Medulla oblongata (tissue), 1 donor: ENCODE measurements around the gene LRP3.
A peak's percentile ranks its signal among the peaks of the same experiment; 100 is the strongest.

ENCODE experiments used
- DNase-seq: peaks from one replicate; pipeline ENCODE4 v3.0.0-alpha.2; 2015; ENCODE audit errors: extremely low spot score

The LRP3 gene

DNA sequence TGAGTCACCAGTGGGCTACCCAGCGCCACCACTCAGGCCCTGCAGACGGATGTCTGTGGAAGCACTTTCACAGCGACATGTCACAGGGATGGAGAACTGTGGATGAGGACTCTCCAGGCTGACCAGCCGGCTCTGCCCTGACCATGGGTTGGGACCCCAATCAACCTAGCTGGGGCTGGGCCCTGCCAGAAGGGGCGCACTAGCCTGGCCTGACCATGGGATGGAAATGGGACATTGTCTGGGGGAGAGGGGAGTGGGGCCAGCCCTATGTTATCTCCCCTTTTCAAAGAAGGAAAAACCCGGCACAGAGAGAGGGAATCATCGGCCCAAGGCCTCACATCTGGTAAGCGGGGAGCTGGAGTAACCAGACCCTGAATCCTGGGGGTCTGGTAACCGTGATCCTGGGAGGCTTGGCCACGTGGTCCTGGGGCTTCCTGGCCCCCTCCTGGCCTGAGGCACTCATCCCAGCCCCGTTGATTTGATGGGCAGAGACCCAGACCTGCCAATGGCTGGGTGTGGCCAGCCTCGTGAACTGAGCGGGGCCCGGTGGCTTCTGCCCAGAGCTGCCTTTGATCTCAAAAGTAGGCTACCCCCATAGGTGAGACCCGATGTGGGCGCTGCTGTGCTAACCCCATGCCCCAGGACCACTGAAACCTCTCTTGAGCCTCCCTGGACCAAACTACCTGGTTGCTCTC is 42.7 kb downstream of the LRP3 start:
- no peak for DNase-seq

DNA sequence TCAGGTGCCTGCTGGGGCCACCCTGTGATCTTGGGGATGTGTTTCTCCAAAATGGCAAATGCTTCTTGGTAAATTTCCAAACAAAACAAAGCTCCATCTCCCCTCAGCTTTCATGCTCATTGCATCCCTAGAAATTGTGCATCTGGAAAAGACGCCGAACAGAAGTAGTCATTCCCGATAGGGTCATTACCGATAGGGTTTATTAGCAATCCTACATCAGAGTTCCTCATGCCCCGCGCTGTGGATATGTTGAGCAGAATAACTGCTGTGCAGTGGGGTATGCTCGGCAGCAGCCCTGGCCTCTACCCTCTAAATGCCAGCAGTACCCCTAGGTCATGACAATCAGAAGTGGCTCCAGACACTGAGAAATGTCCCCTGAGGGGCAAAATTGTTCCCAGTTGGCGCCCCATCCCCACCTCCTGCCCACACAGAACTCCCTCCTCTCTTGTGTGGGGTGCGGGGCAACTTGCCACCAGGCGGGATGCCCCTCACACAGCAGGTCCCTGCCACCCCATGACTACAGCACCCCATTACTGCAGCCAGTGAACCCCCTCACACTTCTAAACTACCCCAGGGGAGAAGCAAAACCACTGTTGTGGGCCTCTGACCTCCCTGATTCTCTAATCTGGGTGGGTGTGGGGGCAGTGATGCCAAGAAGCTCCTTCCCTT is 44.5 kb downstream of the LRP3 start:
- no peak for DNase-seq

DNA sequence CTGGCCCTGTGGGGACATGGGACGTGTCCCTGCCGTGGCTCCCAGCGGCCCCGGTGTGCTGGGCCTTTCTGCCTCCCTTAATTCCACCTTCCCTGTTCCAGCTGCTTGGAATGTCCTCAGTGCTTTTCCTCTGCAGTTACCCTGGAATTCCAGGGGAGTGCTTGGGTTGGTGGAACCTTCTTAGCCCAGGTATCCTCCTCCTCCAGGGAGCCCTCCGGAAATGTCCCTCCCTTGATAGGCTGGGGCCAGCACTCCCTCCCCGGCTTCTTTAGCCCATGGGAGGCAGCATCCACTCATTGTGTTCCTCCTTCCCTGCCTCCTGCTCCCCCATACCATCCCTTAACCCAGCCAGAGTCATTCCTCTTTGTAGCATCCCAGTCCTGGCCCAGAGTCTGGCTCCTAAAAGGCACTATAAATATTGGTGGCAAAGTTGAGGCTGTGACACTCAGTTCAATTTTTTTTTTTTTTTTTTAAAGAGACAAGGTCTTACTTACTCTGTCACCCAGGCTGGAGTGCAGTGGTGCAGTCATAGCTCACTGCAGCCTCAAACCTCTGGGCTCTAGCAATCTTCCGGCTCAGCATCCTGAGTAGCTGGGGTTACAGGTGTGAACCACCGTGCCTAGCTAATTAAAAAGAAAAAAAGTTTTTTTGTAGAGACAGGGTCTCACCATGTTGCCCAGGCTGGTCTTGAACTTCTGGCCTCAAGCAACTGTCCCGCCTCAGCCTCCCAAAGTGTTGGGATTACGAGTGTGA is 45.3 kb downstream of the LRP3 start:
- DNase-seq: no peak

DNA sequence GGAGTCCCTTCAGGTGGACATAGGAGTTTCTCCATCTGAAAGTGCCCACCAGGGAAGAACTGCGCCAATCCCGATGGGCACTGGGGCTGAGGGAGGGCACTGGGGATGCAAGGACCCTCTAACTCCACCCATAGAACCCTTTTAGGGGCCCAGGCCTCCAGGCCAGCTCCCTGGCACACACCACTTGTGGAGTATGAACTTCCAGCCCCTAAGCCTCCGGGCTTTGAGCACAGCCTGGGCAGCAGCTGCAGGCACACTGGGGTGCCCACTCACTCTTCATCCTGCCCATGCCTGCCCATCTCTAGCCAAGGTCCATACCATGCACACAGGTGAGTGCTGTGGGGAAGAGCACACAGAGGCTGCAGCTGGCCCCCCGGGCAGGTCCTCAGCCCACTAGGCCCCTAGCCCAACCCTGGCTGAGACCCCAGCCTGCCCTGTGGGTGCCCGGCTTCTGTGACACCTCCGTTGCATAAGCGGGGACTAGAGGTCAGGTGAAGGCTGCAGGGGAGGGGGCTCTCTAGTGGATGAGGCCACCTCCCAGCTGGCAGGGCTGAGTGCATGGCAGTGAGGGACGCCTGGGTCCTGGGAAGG is 46.1 kb downstream of the LRP3 start:
- no peak for DNase-seq

DNA sequence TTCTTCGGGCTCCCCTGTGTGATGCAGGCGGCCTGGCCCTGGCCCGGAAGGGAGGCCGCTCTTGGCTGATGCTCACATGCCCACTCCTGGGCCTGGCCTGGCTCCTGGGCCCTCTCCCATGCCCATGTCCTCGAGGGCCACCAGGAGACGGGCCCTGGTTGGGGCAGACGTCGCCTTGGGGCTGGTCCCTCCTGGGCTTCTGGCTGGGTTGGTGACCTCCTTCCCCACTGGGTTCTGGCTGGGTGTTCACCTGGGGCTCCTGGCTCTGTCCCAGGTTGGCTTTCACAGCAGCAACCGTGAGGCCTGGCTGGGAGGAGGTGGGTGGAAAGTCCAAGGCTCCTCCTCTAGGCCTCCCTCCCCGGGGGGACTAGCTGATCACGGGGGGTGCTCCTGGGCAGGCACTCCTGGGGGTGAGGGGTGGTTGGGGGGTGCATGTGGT is 47.0 kb downstream of the LRP3 start:
- no peak for DNase-seq

DNA sequence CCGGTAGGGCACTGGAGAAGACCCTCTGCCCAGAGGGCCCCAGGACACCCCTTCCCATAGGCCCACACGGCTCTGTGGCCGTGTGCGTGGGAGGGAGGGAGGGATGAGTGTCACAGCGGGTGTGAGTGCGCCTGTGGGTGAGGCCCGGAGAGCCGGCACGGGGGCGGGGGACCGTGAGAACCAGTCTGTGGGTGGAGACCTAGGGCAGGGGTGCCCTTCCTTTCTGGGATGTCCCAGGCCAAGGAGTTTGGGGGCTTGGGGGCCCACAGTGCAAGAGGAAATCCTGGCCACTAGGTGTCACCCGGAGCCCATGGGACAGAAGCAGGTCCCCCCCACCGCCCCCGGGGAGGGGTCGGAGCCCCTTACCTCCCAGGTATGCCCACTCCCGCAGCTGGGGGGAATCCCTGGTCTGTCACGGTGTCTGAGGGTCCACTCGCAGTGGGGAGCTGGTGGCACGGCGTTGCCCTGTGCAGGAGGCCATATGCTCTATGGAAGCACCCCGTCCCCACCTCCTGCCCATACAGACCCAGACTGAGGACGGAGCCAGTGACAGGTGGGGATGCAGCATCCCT is 47.5 kb downstream of the LRP3 start:
- DNase-seq: peak; percentile 27

DNA sequence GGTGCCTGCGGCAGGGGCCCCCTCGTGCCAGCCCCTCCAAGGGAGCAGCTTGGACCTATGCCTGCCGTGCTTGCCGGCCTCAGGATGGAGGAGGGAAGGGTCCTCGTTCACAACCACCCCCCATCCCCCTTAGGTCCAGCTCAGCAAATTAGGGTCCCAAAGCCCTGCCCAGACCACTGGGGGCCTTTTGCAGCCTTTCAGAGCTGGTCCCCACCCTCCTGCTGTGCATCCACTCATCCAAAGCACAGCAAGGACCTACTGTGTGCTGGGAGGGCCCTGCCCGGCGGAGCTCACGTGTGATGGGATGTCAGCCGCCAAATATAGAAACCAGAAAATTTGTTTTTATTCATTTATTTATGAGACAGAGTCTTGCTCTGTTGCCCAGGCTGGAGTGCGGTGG is 48.0 kb downstream of the LRP3 start:
- DNase-seq: no peak

DNA sequence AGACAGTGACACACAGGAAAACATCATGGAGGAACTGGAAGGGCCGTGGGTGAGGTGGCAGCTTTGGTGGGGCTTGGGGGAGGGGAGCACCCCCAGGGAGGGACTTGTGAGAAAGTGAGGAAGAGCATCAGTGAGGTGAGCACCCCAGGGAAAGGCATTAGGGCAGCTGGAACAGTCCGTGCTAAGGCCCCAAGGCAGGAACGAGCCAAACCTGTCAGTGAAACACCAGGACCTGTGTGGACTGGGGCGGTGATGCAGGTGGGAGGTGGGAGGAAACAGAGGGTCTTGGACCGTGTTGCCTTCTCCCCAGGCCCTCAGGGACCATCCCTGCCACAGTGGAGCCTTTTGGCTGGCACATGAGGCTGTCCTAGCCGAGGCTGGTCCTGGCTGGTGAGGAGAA is 48.8 kb downstream of the LRP3 start:
- no peak for DNase-seq

DNA sequence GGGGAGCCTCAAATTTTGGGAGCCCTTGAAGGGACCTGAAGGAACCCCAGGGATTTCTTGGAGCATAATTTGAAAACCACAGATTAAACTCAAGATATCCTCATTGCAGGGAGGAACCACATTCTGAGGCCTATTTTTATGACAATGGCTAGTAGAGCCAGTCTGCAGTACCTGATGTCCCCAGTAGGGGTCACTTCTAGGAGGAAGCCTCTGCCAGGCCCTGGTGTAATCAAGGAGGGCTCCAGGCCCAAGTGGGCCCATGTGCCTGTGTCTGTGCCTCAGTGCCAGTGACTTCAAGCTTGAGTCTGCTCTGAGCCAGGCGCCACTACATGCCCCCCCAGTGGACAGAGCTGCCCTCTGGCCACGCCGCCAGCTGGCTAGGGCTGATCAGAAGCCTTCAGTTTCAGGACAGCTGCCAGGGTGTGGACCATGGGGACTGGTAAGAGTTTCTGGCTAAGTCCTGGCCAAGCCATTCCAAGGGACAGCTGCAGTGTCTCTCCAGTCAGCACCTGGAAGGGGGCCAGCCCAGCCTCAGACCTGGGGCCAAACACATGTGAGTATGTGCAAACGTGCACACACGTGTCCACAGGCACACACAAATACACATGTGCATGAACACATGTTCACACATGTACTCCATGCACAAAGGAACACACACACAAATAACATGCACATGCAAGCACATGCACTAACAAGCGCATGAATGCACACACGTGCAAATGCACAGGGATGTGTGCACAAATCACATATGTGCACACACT is 52.0 kb downstream of the LRP3 start:
- no peak for DNase-seq

DNA sequence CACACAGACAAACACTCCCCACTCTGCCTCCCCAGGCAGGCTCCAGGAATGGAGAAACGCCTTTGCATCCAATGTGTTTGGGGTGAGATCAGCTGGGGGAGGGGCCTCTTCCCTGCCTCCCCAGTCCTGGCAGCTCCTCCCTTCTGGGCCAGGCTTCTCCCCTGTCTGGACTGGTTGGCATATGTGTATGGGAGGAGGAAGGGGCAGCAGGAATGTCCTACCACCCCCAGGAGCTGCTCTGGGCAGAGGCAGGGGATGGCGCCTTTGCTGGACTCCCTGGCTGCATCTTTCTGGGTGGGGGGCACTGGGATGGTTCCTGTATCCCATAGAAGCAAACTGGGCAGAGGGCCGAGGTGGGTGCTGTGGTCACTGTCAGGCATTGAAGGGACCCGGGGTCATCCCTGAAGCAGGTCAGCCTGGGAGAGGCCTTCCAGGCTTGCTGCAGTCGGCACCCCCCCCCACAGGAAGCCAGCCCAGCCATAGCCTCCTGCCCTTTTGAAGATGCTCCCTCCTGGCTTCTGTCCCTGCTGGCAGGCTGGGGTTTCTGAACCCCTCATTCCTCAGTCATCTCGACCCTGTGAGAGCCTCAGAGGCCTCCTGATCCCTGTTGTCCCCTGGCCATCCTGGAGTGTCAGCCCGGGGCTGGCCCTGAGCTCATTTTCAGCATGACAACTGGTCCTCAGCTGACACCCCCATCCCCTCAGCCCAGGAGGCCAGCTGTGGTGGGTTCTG is 52.7 kb downstream of the LRP3 start:
- no peak for DNase-seq

DNA sequence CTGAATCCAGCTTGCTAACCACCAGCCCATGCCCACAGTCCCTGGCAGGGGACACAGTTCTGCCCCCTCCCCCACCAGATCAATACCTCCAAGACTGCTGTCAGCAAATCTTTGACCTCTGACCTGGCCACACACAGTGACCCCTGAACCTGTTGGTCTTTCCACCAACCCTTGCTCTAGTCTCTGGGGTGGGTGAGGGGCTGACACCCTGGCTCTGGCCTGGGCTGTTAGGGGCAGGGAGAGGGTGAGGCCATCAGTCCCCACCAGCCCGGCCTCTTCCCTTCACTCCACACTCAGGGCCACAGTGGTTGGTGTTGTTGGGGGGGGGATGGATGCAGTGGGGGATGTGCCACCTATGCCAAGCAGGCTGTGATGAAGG is 53.3 kb downstream of the LRP3 start:
- no peak for DNase-seq

DNA sequence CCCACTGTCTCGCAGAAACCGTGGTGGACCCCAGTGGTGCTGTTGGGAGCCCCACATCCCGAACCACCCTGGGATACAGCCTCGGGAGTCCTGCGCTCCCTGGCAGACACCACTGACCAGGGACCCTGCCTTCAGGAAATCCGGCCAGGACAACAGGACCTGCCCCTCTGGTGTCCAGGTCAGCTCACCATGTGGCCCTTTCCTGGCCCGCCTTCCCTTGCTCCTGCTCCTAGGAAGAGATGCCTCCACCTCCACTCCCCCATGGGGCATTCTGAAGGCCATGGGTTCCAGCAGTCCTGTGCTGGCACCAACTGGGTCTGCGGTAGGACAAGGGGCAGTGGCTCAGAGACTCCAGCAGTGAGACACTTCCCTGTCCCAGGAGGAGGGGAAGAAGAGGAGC is 54.0 kb downstream of the LRP3 start:
- no peak for DNase-seq

DNA sequence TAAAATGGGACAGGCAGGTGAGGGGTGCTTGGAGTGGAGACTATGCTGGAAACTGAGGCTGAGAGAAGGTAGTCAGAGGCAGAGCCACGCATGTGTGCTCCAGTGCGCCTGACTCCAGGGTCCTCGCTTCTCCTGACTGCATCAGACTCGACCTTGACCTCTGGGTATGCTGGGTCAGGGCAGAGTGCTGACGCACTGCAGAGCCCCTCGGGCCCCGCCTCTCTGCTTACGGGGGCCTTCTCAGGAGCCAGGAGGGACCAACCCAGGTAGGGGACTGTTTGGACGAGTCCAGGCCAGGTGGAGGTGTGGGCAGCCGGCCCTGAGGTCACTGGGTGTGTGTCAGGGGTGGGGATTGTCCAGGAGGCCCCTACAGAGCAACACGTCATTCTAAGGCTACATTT is 54.4 kb downstream of the LRP3 start:
- no peak for DNase-seq

DNA sequence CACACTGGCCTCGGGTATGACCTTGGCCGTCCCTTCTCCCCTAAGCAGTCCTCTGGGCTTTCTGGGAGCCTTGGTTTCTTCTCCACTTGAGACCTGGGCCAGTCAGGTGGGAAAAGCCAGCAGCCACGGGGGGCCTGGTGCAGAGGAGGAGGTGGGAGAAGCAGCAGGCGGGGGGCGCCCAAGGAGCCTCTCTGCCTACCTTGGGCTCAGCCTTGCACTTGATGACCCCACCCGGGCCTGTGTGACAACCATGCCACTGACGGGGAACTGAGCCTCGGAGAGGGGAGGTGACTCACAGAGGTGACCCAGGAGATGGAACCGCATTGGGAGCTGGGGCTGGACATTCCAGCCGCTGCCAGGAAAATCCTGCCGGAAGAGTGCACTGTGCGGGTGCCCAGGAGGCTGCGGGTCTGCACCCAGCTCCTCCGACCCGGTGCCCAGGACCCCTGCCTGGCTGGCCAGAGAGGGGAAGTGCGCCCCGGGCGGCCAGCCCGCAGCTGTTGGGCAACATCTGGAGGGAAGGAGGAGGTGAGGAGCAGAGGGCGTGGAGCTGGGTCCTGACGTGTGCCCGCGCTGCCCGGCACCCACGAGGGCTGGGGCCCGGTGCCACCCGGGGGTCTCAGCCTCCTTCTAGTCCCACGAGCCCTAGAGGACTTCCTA is 55.0 kb downstream of the LRP3 start:
- DNase-seq: no peak

DNA sequence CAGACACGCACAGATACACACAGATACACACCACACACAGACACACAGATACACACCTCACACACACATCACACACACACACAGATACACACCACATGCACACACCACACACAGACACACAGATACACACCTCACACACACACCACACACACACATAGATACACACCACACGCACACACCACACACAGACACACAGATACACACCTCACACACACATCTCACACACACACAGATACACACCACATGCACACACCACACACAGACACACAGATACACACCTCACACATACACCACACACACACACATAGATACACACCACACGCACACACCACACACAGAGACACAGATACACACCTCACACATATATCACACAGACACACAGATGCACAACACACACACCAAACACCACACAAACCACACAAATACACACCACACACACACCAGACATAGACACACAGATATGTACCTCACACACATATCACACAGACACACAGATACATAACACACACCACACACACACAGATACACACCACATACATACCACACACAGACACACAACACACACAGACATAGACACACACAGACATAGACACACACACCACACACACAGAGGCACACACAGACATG is 55.7 kb downstream of the LRP3 start:
- no peak for DNase-seq

DNA sequence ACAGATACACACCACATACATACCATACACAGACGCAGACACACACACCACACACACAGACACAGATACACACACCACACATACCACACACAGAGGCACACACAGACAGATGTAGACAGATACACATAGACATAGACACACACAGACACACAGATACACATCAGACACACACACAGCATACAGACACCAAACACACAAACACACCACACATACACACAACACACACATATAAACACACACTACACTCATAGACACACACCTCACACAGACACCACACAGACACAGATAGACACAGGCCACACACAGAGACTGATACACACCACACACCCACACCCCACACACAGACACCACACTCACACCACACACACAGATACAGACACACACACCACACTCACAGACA is 56.4 kb downstream of the LRP3 start:
- DNase-seq: no peak

DNA sequence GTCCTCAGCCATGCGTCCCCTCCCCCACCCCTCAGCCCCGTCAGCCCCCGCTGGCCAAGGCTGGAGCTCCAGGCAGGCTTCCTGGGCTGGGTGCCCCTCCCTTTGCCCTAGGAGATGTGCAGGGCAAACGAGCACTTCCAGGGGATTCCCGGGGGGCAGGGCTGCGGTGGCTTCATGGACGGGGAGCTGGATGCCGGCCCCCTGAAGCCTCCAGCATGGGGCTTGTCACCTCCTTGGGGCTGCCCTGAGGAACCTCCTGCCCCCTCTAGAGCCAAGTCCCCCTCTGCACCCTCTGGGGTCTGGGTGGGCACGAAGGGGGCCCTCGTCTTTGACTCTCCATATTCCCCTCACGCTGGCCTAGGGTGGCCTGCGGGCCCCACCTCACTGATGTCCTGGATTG is 56.9 kb downstream of the LRP3 start:
- DNase-seq: no peak

DNA sequence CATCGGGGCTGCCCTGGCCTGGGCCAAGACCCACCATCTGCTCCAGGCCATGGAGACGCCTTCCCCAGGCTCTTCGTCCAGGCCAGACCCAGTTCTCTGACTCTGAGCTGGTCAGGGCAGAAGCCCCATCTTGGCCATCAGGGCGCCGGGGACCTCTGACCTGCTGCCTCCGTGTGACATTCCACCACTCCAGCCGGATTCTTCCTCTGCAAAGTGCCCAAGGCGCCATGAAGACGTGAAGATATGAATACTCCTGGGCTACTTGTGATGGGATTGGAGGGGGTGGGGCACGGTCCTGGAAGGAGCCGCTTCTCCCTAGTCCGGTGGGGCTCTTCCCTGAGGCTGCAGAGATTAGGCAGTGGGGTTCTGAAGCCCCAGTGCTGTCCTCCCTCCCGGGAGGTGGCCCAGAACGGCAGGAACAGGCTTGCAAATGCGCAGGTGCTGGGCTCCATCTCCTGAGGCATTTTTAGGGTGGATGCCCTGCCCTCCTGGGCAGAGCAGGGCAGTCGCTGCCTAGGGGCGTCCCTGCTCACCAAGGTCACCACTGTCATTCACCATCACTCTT is 57.5 kb downstream of the LRP3 start:
- no peak for DNase-seq

DNA sequence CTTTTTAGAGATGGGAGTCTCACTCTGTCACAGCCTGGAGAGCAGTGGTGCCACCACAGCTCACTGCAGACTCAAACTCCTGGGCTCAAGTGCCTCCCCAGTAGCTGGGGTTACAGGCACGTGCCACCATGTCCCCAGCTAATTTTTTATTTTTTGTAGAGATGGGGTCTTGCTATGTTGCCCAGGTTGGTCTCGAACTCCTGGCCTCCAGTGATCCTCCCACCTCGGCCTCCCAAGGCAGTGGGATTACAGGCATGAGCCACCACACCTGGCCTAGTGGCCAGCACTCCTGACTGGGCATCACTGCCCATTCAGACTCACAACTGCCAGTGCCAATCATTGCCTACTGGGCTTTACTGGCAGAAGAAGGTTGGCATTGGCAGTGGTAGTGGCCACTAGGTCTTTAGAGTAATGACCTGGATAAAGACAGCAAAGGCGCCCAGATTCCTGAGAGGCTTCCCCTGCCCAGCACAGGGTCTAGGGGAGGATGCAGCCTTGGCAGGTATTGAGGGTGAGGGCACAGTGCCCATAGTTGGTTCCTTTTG is 58.4 kb downstream of the LRP3 start:
- no peak for DNase-seq
